Bronchial epithelial cell (primary cell): Measurements from ENCODE around the gene GZMA. TPM values are rescaled to one million over a fixed set of nuclear protein-coding genes. Genes with fewer than 3 reads are reported as not detected.

Experiments used
- DNase-seq: peaks from one replicate; pipeline ENCODE4 v3.0.0-alpha.2; 2010; ENCODE audit warnings: low read depth
- FAIRE-seq: peaks from 2 replicates; lab custom pipeline; 2011; peaks lifted over from hg19 to GRCh38; lab: Jason Lieb, UNC
- H3K27me3 ChIP-seq: 2 replicates; pipeline ENCODE4 v1.5.1; 2011; ENCODE audit warnings: low read length; ENCODE audit not compliant: control insufficient read depth, insufficient read depth
- H3K36me3 ChIP-seq: 2 replicates; pipeline ENCODE4 v1.5.1; 2011; ENCODE audit warnings: low read length; ENCODE audit not compliant: control insufficient read depth, insufficient read depth
- H3K4me3 ChIP-seq: 2 replicates; pipeline ENCODE4 v1.5.1; 2011; ENCODE audit warnings: mild to moderate bottlenecking, low read depth, low read length, control low read depth
- total RNA-seq: library from RNA; depleted of rRNA; stranded (reverse); fragments of >200 nt; gene quantifications from 2 replicates; pipeline ENCODE4 v1.2.1, GENCODE V29; 2014
- TF ChIP-seq, protein P1 (sequence below): IDR thresholded peaks from 2 replicates; pipeline ENCODE4 v1.5.1; 2011; ENCODE audit warnings: mild to moderate bottlenecking, moderate library complexity, low read length, control low read depth, inconsistent platforms; ENCODE audit not compliant: insufficient read depth, severe bottlenecking

GZMA gene
- not detected in 2 replicates for total RNA-seq

GRCh38 chr5:55102348-55102747 is at the start of gene GZMA:
TSS of gene GZMA (plus strand) at chr5:55102646. CDS start at chr5:55102683, 37 bp downstream.
- no peaks in the 10 kb centered on the region for H3K36me3 ChIP-seq
- no peak within 1 kb of the TSS for H3K4me3 ChIP-seq
- H3K27me3 ChIP-seq, result no peaks in the 10 kb centered on the region
- FAIRE-seq, result no peak
- DNase-seq, result no peak
- TF ChIP-seq, protein P1, sequence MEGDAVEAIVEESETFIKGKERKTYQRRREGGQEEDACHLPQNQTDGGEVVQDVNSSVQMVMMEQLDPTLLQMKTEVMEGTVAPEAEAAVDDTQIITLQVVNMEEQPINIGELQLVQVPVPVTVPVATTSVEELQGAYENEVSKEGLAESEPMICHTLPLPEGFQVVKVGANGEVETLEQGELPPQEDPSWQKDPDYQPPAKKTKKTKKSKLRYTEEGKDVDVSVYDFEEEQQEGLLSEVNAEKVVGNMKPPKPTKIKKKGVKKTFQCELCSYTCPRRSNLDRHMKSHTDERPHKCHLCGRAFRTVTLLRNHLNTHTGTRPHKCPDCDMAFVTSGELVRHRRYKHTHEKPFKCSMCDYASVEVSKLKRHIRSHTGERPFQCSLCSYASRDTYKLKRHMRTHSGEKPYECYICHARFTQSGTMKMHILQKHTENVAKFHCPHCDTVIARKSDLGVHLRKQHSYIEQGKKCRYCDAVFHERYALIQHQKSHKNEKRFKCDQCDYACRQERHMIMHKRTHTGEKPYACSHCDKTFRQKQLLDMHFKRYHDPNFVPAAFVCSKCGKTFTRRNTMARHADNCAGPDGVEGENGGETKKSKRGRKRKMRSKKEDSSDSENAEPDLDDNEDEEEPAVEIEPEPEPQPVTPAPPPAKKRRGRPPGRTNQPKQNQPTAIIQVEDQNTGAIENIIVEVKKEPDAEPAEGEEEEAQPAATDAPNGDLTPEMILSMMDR, result no peak

DNA sequence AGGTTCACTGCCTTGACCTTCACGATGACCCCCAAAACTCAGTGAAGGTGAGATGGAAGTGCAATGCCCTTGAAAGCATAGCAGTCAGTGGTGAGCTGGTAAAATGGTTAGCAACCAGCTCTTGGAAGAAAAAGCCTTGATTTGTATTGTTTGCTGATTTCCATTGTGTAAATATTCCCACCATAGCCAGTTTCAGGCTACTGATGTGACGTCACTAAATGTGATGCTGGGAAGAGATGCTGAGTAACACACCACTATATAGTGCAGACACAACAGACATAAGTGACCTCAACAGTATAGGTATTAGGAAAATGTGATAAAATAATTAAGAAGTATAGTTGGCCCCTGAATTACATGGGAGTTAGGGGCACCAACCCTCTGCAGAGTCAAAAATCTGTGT is 47.3 kb upstream of the GZMA start:
- FAIRE-seq (no peak), DNase-seq (no peak)
- Histone ChIP-seq H3K36me3 (no peaks in the 10 kb centered on the region), H3K4me3 (no peak overlapping the region), H3K27me3 (no peaks in the 10 kb centered on the region)
- TF ChIP-seq, protein P1, result no peak

GRCh38 chr5:55062039-55062779 is 40.2 kb upstream of the GZMA start:
- FAIRE-seq, result no peak
- H3K27me3 ChIP-seq, result no peaks in the 10 kb centered on the region
- DNase-seq, result no peak
- no peaks in the 10 kb centered on the region for H3K36me3 ChIP-seq
- H3K4me3 ChIP-seq, result no peak overlapping the region
- TF ChIP-seq, protein P1, result no peak

- H3K27me3 ChIP-seq, result no peaks in the 10 kb centered on the region
- no peaks in the 10 kb centered on the region for H3K36me3 ChIP-seq
- TF ChIP-seq, protein P1, result no peak
- H3K4me3 ChIP-seq, result no peak overlapping the region
- DNase-seq (peak; percentile 76), FAIRE-seq (no peak)
Observed at GRCh38 chr5:55063220-55063863, 39.1 kb upstream of the GZMA start.

- no peaks in the 10 kb centered on the region for H3K27me3 ChIP-seq
- TF ChIP-seq, protein P1, result no peak
- H3K4me3 ChIP-seq, result no peak overlapping the region
- DNase-seq, result no peak
- no peaks in the 10 kb centered on the region for H3K36me3 ChIP-seq
- FAIRE-seq, result no peak
Observed at GRCh38 chr5:55063899-55064298, 38.5 kb upstream of the GZMA start.
